Tibial artery (tissue), 4 donors: Measurements from ENCODE around the gene ID1.

Experiments
- DNase-seq, 2 donors: peaks; one replicate each; pipeline ENCODE4 v3.0.0-alpha.2; 2019
- H3K27ac ChIP-seq, 2 donors: fragments of 200-600 bp; sonication (generic) in 1 of 2; 1 replicate in 1 of 2; 2 replicates in 1 of 2; pipeline ENCODE4 v1.5.1; 2018 to 2019; ENCODE audit warnings: mild to moderate bottlenecking in 1 of 2
- H3K27me3 ChIP-seq, 2 donors: fragments of 200-600 bp; sonication (generic) in 1 of 2; one replicate each; pipeline versions ENCODE4 v1.5.1 to v1.6.0; 2016 to 2019
- H3K36me3 ChIP-seq, 3 donors: fragments of 200-600 bp; sonication (generic) in 2 of 3; one replicate each; pipeline ENCODE4 v1.5.1; 2016 to 2019; ENCODE audit warnings: mild to moderate bottlenecking in 2 of 3
- H3K4me1 ChIP-seq, 4 donors: fragments of 200-600 bp; sonication (generic) in 2 of 4; 1 replicate in 3 of 4; 2 replicates in 1 of 4; pipeline ENCODE4 v1.5.1; 2016 to 2019
- H3K4me3 ChIP-seq, 2 donors: fragments of 200-600 bp; sonication (generic) in 1 of 2; 1 replicate in 1 of 2; 2 replicates in 1 of 2; pipeline ENCODE4 v1.5.1; 2018 to 2019; ENCODE audit warnings: mild to moderate bottlenecking in 2 of 2
- H3K9me3 ChIP-seq, 3 donors: fragments of 200-600 bp; sonication (generic) in 1 of 3; one replicate each; pipeline ENCODE4 v1.5.1; 2016 to 2019
- intact Hi-C: fragments of 100-400 bp; cut with DNase I; formaldehyde crosslinking; loops from one replicate; pipeline ENCODE4 v1.15.0; 2023; ENCODE audit warnings: low total_unique reads
- TF ChIP-seq, protein P1 (sequence below), 2 experiments: fragments of 200-600 bp in 1 of 2; fragments of 450-650 bp in 1 of 2; IDR thresholded peaks; one replicate each; pipeline ENCODE4 v1.5.1; 2017 to 2019; ENCODE audit warnings: antibody characterized with exemption in 2 of 2, mild to moderate bottlenecking in 1 of 2, moderate library complexity in 1 of 2

The ID1 gene

DNA sequence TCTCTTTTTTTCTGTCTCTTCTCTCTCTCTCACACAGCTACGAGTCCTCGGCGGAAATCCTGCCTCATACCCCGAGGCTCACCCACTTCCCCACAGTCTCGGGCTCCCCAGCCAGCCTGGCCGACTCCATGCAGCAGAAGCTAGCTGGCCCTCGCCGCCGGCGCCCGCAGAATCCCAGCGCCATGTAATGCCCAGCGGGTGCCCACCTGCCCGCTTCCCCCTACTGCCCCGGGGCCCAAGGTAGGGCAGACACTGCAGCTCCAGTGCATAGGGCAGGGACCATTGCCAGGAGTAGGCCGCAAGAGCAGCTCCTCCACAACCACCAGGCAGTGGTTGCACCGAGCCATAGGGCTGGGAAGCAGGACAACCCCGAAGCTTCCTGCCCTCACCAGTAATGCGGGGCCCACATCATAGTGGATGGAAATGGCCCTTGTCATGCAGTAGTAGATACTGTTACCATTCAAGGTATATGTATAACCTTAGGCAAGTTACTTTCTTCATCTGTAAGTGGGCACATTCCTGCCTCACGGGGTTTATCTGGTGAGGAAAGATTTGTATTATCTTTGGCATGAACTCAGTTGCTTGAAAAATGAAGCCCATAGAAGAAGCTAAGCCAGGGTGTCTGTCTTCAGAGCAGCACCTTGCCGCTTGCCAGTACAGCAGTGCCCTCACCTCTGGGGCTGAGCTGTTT lies 36.9 kb upstream of the ID1 start:
- TF ChIP-seq, protein P1, sequence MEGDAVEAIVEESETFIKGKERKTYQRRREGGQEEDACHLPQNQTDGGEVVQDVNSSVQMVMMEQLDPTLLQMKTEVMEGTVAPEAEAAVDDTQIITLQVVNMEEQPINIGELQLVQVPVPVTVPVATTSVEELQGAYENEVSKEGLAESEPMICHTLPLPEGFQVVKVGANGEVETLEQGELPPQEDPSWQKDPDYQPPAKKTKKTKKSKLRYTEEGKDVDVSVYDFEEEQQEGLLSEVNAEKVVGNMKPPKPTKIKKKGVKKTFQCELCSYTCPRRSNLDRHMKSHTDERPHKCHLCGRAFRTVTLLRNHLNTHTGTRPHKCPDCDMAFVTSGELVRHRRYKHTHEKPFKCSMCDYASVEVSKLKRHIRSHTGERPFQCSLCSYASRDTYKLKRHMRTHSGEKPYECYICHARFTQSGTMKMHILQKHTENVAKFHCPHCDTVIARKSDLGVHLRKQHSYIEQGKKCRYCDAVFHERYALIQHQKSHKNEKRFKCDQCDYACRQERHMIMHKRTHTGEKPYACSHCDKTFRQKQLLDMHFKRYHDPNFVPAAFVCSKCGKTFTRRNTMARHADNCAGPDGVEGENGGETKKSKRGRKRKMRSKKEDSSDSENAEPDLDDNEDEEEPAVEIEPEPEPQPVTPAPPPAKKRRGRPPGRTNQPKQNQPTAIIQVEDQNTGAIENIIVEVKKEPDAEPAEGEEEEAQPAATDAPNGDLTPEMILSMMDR (IDR thresholded peaks at IDR 0.05), result no peak
- intact Hi-C loops, result loop anchor here (10.0 kb wide), 1 partner anchor 157 kb away; the partner anchor contains the start of gene BCL2L1
- Histone ChIP-seq H3K4me3 (no peak overlapping the region), H3K27ac (peak overlapping the region; percentile 87), H3K27me3 (no peaks in the 10 kb centered on the region), H3K4me1 (peaks cover 0 to 37% (median 22%) of the 10 kb centered on the region in 4 donors), H3K36me3 (peaks cover 15 to 44% (median 26%) of the 10 kb centered on the region in 3 donors), H3K9me3 (no peaks in the 10 kb centered on the region)
- DNase-seq, result no peak

DNA sequence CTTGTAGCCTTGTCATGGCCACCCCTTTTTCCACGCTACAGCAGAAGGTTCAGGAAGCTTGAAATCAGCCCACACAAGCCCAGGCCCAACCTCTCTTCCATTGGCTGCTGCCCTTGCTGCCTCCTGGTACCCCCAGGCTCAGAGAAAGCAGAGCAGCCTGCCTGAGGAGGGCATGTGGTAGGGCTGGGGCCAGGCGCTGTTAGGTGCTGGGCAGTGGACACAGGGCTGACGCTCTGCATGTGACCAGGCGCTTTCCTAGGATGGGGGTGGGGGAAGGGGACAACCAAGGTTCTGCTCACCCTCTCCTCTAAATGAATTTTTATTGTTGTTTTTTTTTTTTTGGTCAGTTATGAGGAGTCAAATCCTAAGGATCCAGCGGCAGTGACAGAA lies 36.3 kb upstream of the ID1 start:
- intact Hi-C loops, result loop anchor here (10.0 kb wide), 1 partner anchor 156 kb away; the partner anchor contains the start of gene BCL2L1
- Histone ChIP-seq H3K4me3 (no peak overlapping the region), H3K27me3 (no peaks in the 10 kb centered on the region), H3K27ac (peak overlapping the region; percentile 87), H3K4me1 (peaks cover 0 to 40% (median 27%) of the 10 kb centered on the region in 4 donors), H3K36me3 (peaks cover 13 to 40% (median 20%) of the 10 kb centered on the region in 3 donors), H3K9me3 (no peaks in the 10 kb centered on the region)
- no peak for DNase-seq
- TF ChIP-seq, protein P1 (IDR thresholded peaks at IDR 0.05), result no peak

DNA sequence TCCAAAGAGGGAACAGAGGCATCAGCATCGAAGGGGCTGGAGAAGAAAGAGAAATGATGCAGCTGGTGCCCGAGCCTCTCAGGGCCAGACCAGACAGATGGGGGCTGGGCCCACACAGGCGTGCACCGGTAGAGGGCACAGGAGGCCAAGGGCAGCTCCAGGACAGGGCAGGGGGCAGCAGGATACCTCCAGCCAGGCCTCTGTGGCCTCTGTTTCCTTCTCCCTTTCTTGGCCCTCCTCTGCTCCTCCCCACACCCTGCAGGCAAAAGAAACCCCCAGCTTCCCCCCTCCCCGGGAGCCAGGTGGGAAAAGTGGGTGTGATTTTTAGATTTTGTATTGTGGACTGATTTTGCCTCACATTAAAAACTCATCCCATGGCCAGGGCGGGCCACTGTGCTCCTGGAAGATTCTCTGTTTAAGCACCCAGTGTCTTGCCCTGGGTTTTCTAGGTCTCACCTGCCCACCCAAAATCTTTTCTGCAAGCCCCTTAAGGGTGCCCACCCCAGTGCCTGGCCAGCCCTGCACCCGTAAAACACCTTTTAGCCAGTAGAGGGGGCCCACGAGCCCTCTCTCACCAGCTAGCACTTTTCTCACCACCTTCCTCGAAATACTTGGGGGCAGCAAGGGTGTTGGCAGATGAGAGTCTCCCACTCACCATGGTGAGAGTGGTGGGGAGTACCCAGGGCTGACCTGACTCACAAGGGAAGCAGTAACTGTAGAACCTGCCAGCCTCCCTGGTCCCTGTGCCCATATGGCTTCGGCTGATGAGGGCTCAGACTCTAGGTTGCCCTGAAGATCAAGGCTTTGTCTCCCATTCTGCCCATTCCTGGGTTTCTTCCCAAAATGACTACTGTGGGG lies 35.7 kb upstream of the ID1 start:
- intact Hi-C loops, result loop anchor here (10.0 kb wide), 1 partner anchor 155 kb away; the partner anchor contains the start of gene BCL2L1
- peak; percentile 57 to 83 for DNase-seq
- peak overlapping the region; percentile 87 for H3K27ac ChIP-seq
- H3K4me1 ChIP-seq, result peaks cover 0 to 44% (median 28%) of the 10 kb centered on the region in 4 donors
- H3K9me3 ChIP-seq, result no peaks in the 10 kb centered on the region
- H3K4me3 ChIP-seq, result no peak overlapping the region
- TF ChIP-seq, protein P1 (IDR thresholded peaks at IDR 0.05), result peak; percentile 84 to 85
- no peaks in the 10 kb centered on the region for H3K27me3 ChIP-seq
- peaks cover 7 to 34% (median 14%) of the 10 kb centered on the region in 3 donors for H3K36me3 ChIP-seq

- TF ChIP-seq, protein P1 (IDR thresholded peaks at IDR 0.05), result no peak
- H3K9me3 ChIP-seq, result no peaks in the 10 kb centered on the region
- no peaks in the 10 kb centered on the region for H3K27me3 ChIP-seq
- H3K4me1 ChIP-seq, result peaks cover 0 to 44% (median 28%) of the 10 kb centered on the region in 4 donors
- peaks cover under 1 to 27% (median 7%) of the 10 kb centered on the region in 3 donors for H3K36me3 ChIP-seq
- no peak for DNase-seq
- peak overlapping the region; percentile 87 for H3K27ac ChIP-seq
- no peak overlapping the region for H3K4me3 ChIP-seq
- intact Hi-C loops, result no loop called here
Measured at GRCh38 chr20:31570021-31570463, 35.0 kb upstream of the ID1 start.

DNA sequence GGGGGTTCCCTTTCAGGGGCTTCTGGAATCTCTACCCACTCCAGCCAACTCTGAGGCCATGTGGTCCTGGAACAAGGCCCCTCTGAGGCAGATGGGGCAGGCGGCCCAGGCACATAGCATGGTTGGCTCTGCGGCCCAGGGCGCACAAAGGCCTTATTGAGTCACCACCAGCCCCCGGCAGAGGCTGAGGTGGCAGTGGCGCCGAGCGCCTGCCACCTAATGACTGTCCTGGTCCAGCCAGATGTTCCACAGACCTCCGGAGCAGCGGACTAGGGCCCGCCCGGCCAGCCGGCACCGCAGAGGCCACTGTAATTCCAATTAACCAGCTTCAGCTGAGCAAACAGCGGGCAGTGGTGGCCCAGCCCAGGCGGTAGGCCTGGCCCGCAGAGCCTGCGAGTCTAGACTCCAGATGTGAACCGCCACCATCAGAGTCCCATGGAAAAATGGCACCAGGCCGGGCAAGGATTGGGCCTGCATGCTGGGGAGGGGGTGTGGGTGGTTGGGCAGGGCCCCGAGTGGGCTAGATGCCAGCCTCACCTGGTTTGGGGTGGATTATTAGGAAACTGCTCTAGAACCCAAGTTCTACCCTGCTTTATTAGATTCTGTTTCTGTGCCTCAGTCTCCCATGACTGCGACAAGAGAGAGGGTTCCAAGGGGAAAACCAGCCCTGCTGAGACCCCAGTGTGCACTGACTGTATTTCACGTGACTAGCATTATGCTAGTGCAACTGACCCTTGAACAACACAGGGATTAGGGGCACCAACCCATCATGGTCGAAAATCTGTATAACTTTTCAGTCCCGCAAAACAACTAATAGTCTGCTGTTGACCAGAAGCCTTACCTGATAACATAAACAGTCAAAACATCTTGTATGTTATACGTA lies 34.1 kb upstream of the ID1 start:
- no peak for DNase-seq
- TF ChIP-seq, protein P1 (IDR thresholded peaks at IDR 0.05), result no peak
- intact Hi-C loops, result no loop called here
- H3K36me3 ChIP-seq, result peaks cover 0 to 21% (median 6%) of the 10 kb centered on the region in 3 donors
- H3K27ac ChIP-seq, result peak overlapping the region; percentile 87
- no peaks in the 10 kb centered on the region for H3K9me3 ChIP-seq
- H3K4me3 ChIP-seq, result no peak overlapping the region
- peaks cover 0 to 44% (median 28%) of the 10 kb centered on the region in 4 donors for H3K4me1 ChIP-seq
- H3K27me3 ChIP-seq, result no peaks in the 10 kb centered on the region
